Keratinocyte (primary cell): Measurements from ENCODE around the gene METTL2B. TPM values are rescaled to one million over a fixed set of nuclear protein-coding genes. Genes with fewer than 3 reads are reported as not detected.

Experiments
- DNase-seq: peaks from one replicate; pipeline ENCODE4 v3.0.0-alpha.2; 2011; ENCODE audit warnings: low read depth, missing footprints, low spot score
- FAIRE-seq: peaks from 2 replicates; lab custom pipeline; 2011; peaks lifted over from hg19 to GRCh38; lab: Jason Lieb, UNC
- H2AFZ ChIP-seq: 2 replicates; pipeline ENCODE4 v1.6.0; 2012; ENCODE audit warnings: low read length, control low read depth, inconsistent platforms; ENCODE audit not compliant: control insufficient read depth
- H3K27ac ChIP-seq: 2 replicates; pipeline ENCODE4 v1.5.1; 2011; ENCODE audit warnings: low read length; ENCODE audit not compliant: control insufficient read depth, insufficient read depth
- H3K27me3 ChIP-seq: 3 replicates; pipeline ENCODE4 v1.6.0; 2011; ENCODE audit warnings: low read length; ENCODE audit not compliant: control insufficient read depth, insufficient read depth; ENCODE audit errors: extremely low read depth
- H3K36me3 ChIP-seq, 2 experiments: 2 replicates in 1 of 2; 3 replicates in 1 of 2; pipeline ENCODE4 v1.5.1; 2011; ENCODE audit warnings: low read length in 2 of 2, mild to moderate bottlenecking in 1 of 2; ENCODE audit not compliant: control insufficient read depth in 2 of 2, insufficient read depth in 2 of 2; ENCODE audit errors: extremely low read depth in 1 of 2
- H3K4me1 ChIP-seq: 3 replicates; pipeline ENCODE4 v1.5.1; 2011; ENCODE audit warnings: low read length; ENCODE audit not compliant: control insufficient read depth, insufficient read depth; ENCODE audit errors: extremely low read depth
- H3K4me2 ChIP-seq: 3 replicates; pipeline ENCODE4 v1.6.0; 2011; ENCODE audit warnings: low read depth, low read length; ENCODE audit not compliant: control insufficient read depth, insufficient read depth; ENCODE audit errors: extremely low read depth
- H3K4me3 ChIP-seq, 3 experiments: fragments of 200-600 bp in 1 of 3; sonication (generic) in 1 of 3; 2 replicates in 2 of 3; 3 replicates in 1 of 3; pipeline ENCODE4 v1.5.1; 2011 to 2016; ENCODE audit warnings: low read length in 3 of 3, mild to moderate bottlenecking in 3 of 3, control low read depth in 2 of 3, inconsistent platforms in 1 of 3, low read depth in 1 of 3, mixed read lengths in 1 of 3, mixed run types in 1 of 3, moderate library complexity in 1 of 3; ENCODE audit not compliant: control insufficient read depth in 2 of 3, insufficient read depth in 2 of 3; ENCODE audit errors: extremely low read depth in 1 of 3
- H3K79me2 ChIP-seq: 2 replicates; pipeline ENCODE4 v1.6.0; 2012; ENCODE audit warnings: low read length; ENCODE audit not compliant: control insufficient read depth, insufficient read depth
- H3K9ac ChIP-seq: 3 replicates; pipeline ENCODE4 v1.6.0; 2011; ENCODE audit warnings: low read length; ENCODE audit not compliant: control insufficient read depth, insufficient read depth; ENCODE audit errors: extremely low read depth
- H3K9me1 ChIP-seq: 3 replicates; pipeline ENCODE4 v1.6.0; 2011; ENCODE audit warnings: low read length; ENCODE audit not compliant: control insufficient read depth, insufficient read depth; ENCODE audit errors: extremely low read depth
- H3K9me3 ChIP-seq: 2 replicates; pipeline ENCODE4 v1.5.1; 2012; ENCODE audit warnings: low read depth, low read length; ENCODE audit not compliant: control insufficient read depth
- H4K20me1 ChIP-seq: 3 replicates; pipeline ENCODE4 v1.6.0; 2011; ENCODE audit warnings: low read length; ENCODE audit not compliant: control insufficient read depth, insufficient read depth; ENCODE audit errors: extremely low read depth
- CTCF ChIP-seq, 3 experiments: IDR thresholded peaks in 1 of 3; conservative IDR thresholded peaks in 1 of 3; optimal IDR thresholded peaks in 1 of 3; 2 replicates in 2 of 3; 3 replicates in 1 of 3; pipeline versions ENCODE3 to v1.5.1; 2011; ENCODE audit warnings: low read length in 3 of 3, mild to moderate bottlenecking in 3 of 3, moderate library complexity in 2 of 3, control low read depth in 1 of 3, inconsistent platforms in 1 of 3; ENCODE audit not compliant: insufficient read depth in 2 of 3; ENCODE audit errors: extremely low read depth in 1 of 3
- EZH2 ChIP-seq: IDR thresholded peaks from one replicate; pipeline ENCODE4 v1.6.1; 2012; ENCODE audit warnings: inconsistent platforms, mild to moderate bottlenecking, low read length, moderate library complexity
- dilution Hi-C: fragments of 300-500 bp; cut with MboI; formaldehyde crosslinking; loops from one replicate; pipeline ENCODE4 v1.7.0; 2020; ENCODE audit warnings: low sequenced_read_pairs; ENCODE audit not compliant: extremely low pct_ligation_motif_present
- polyA plus RNA-seq, 5 experiments: library from polyadenylated mRNA; depleted of rRNA in 3 of 5; stranded (reverse) in 3 of 5; stranded (forward) in 1 of 5; unstranded in 1 of 5; fragments of >200 nt; gene quantifications; 1 replicate in 1 of 5; 2 replicates in 3 of 5; 3 replicates in 1 of 5; pipeline versions ENCODE4 v1.2.1 to v1.2.3, GENCODE V29; 2011 to 2012; ENCODE audit warnings: missing spikeins in 2 of 5, low read depth in 1 of 5, low replicate concordance in 1 of 5

The METTL2B gene
- polyA plus RNA-seq, 1 donor (not counting 4 experiments of a cell fraction or from before 2014, with no cell fraction given) = 30.7 TPM

GRCh38 chr7:128454808-128455542, 21.6 kb upstream of the METTL2B start:
- no peak for FAIRE-seq

GRCh38 chr7:128455543-128456254, 20.8 kb upstream of the METTL2B start, which contains the start of gene HILPDA:
HILPDA (plus strand) TSS chr7:128455878; CDS start chr7:128457269, 1,391 bp downstream.
- H3K4me1 ChIP-seq = peaks cover 17% of the 10 kb centered on the region
- H2AFZ ChIP-seq = peak within 1 kb of the TSS; percentile 93
- H3K79me2 ChIP-seq = peaks cover 19% of the 10 kb centered on the region
- H3K4me3 ChIP-seq = peak within 1 kb of the TSS; percentile 82 to 96 (median 95)
- DNase-seq (peak; percentile 65), FAIRE-seq (no peak)
- H3K27me3 ChIP-seq = peaks cover 3% of the 10 kb centered on the region
- no peaks in the 10 kb centered on the region for H3K36me3 ChIP-seq
- no peaks in the 10 kb centered on the region for H4K20me1 ChIP-seq
- dilution Hi-C loops = no loop called here
- no peaks in the 10 kb centered on the region for H3K9me1 ChIP-seq
- H3K9ac ChIP-seq = peak within 1 kb of the TSS; percentile 90
- H3K27ac ChIP-seq = peak within 1 kb of the TSS; percentile 76
- TF ChIP-seq CTCF (optimal IDR thresholded peaks at IDR 0.05 in 1 of 3, IDR thresholded peaks at IDR 0.05 in 1 of 3, conservative IDR thresholded peaks at IDR 0.05 in 1 of 3; ENCODE audit: extremely low read depth in 1 of 3, insufficient read depth in 2 of 3, low read length in 3 of 3) (no peak), EZH2 (no peak)
- peak within 1 kb of the TSS; percentile 98 for H3K4me2 ChIP-seq
- no peaks in the 10 kb centered on the region for H3K9me3 ChIP-seq

More at GRCh38 chr7:128454808-128455542, 21.6 kb upstream of the METTL2B start:
- H3K4me3 ChIP-seq = peak overlapping the region; percentile 82 to 96 (median 95)
- H3K4me1 ChIP-seq = peaks cover 17% of the 10 kb centered on the region
- peaks cover 19% of the 10 kb centered on the region for H3K79me2 ChIP-seq
- no peaks in the 10 kb centered on the region for H3K36me3 ChIP-seq
- no peaks in the 10 kb centered on the region for H3K9me1 ChIP-seq
- dilution Hi-C loops = no loop called here
- DNase-seq = no peak
- H2AFZ ChIP-seq = peak overlapping the region; percentile 87
- H3K4me2 ChIP-seq = peak overlapping the region; percentile 98
- H4K20me1 ChIP-seq = no peaks in the 10 kb centered on the region
- H3K9me3 ChIP-seq = no peaks in the 10 kb centered on the region
- H3K9ac ChIP-seq = peak overlapping the region; percentile 90
- no peak for TF ChIP-seq CTCF (optimal IDR thresholded peaks at IDR 0.05 in 1 of 3, IDR thresholded peaks at IDR 0.05 in 1 of 3, conservative IDR thresholded peaks at IDR 0.05 in 1 of 3; ENCODE audit: extremely low read depth in 1 of 3, insufficient read depth in 2 of 3, low read length in 3 of 3)
- TF ChIP-seq EZH2 = no peak
- H3K27me3 ChIP-seq = peaks cover 3% of the 10 kb centered on the region
- H3K27ac ChIP-seq = peak overlapping the region; percentile 76
